H1 (cell line): ENCODE measurements around the gene PTCH2. TPM values are rescaled to one million over a fixed set of nuclear protein-coding genes. Genes with fewer than 3 reads are reported as not detected.
A peak's percentile ranks its signal among the peaks of the same experiment; 100 is the strongest.

Experiments
- CTCF ChIA-PET: fragments of 300-600 bp; sonication (Branson Sonifier 250); formaldehyde crosslinking; loops from one replicate; lab custom pipeline; 2021; ENCODE audit not compliant: partially characterized antibody; lab: Charles Lee
- POLR2A ChIA-PET: fragments of 300-600 bp; sonication (Branson Sonifier 250); formaldehyde crosslinking; loops from one replicate; lab custom pipeline; 2021; ENCODE audit warnings: inconsistent platforms; ENCODE audit not compliant: partially characterized antibody; lab: Charles Lee
- DNase-seq, 2 experiments: peaks; one replicate each; pipeline versions ENCODE4 v3.0.0 to v3.0.0-alpha.2; 2010 to 2022; ENCODE audit warnings: low spot score in 2 of 2, low read depth in 1 of 2, mixed read lengths in 1 of 2
- FAIRE-seq: peaks from 2 replicates; lab custom pipeline; 2011; peaks lifted over from hg19 to GRCh38; lab: Jason Lieb, UNC
- H2AFZ ChIP-seq: 2 replicates; pipeline ENCODE4 v1.8.1; 2012; ENCODE audit warnings: low read length, inconsistent platforms
- H2AK5ac ChIP-seq: 2 replicates; pipeline ENCODE4 v1.6.1; 2013; ENCODE audit warnings: low read depth, low read length
- H2BK120ac ChIP-seq: replicated peaks from 2 replicates; pipeline ENCODE3; 2013; ENCODE audit warnings: low read depth, low read length, inconsistent platforms
- H2BK12ac ChIP-seq: 2 replicates; pipeline ENCODE4 v1.6.1; 2013; ENCODE audit warnings: low read depth, low read length
- H2BK15ac ChIP-seq: 2 replicates; pipeline ENCODE4 v1.6.1; 2013; ENCODE audit warnings: low read length
- H2BK20ac ChIP-seq: 2 replicates; pipeline ENCODE4 v1.6.1; 2013; ENCODE audit warnings: low read length
- H2BK5ac ChIP-seq: 2 replicates; pipeline ENCODE4 v1.6.1; 2013; ENCODE audit warnings: low read depth, low read length
- H3K14ac ChIP-seq: 2 replicates; pipeline ENCODE4 v1.6.1; 2013; ENCODE audit warnings: inconsistent platforms; ENCODE audit not compliant: insufficient read length
- H3K18ac ChIP-seq: 2 replicates; pipeline ENCODE4 v1.6.1; 2013; ENCODE audit warnings: low read length; ENCODE audit errors: extremely low read depth
- H3K23ac ChIP-seq: 2 replicates; pipeline ENCODE4 v1.6.1; 2013; ENCODE audit warnings: inconsistent platforms; ENCODE audit not compliant: insufficient read length
- H3K23me2 ChIP-seq: 2 replicates; pipeline ENCODE4 v1.6.1; 2013; ENCODE audit warnings: low read depth, low read length
- H3K27ac ChIP-seq: 2 replicates; pipeline ENCODE4 v1.6.1; 2011; ENCODE audit warnings: low read depth, low read length, inconsistent platforms
- H3K27me3 ChIP-seq, 4 experiments: replicated peaks in 1 of 4; 1 replicate in 1 of 4; 2 replicates in 3 of 4; pipeline versions ENCODE4 v1.6.1 to v1.8.1; 2011 to 2013; ENCODE audit warnings: low read length in 3 of 4, mild to moderate bottlenecking in 3 of 4, inconsistent platforms in 2 of 4, mixed read lengths in 2 of 4, moderate library complexity in 1 of 4; ENCODE audit not compliant: control insufficient read depth in 3 of 4, insufficient read depth in 3 of 4; ENCODE audit errors: extremely low read depth in 1 of 4
- H3K36me3 ChIP-seq, 4 experiments: 2 replicates each; pipeline versions ENCODE4 v1.6.1 to v1.8.1; 2011 to 2013; ENCODE audit warnings: mild to moderate bottlenecking in 4 of 4, low read length in 3 of 4, moderate library complexity in 2 of 4, control low read depth in 1 of 4, inconsistent platforms in 1 of 4; ENCODE audit not compliant: insufficient read depth in 4 of 4, control insufficient read depth in 2 of 4
- H3K4ac ChIP-seq: replicated peaks from 2 replicates; pipeline ENCODE3; 2013; ENCODE audit warnings: low read length, low read depth, mixed read lengths, inconsistent platforms; ENCODE audit not compliant: insufficient read length
- H3K4me1 ChIP-seq, 4 experiments: replicated peaks in 1 of 4; 1 replicate in 1 of 4; 2 replicates in 3 of 4; pipeline versions ENCODE4 v1.6.1 to v1.8.1; 2011 to 2013; ENCODE audit warnings: low read length in 3 of 4, inconsistent platforms in 2 of 4, mixed read lengths in 1 of 4; ENCODE audit not compliant: insufficient read depth in 4 of 4, control insufficient read depth in 3 of 4
- H3K4me2 ChIP-seq, 2 experiments: 2 replicates each; pipeline versions ENCODE4 v1.6.1 to v1.8.1; 2011 to 2013; ENCODE audit warnings: low read depth in 2 of 2, low read length in 2 of 2, control low read depth in 1 of 2, inconsistent platforms in 1 of 2, mild to moderate bottlenecking in 1 of 2; ENCODE audit not compliant: insufficient read depth in 1 of 2
- H3K4me3 ChIP-seq, 4 experiments: fragments of 200-600, 300-600 bp in 1 of 4; sonication (generic), shearing (Covaris generic), sonication (Bioruptor Twin) in 1 of 4; 2 replicates each; pipeline versions ENCODE4 v1.5.1 to v1.8.1; 2011 to 2016; ENCODE audit warnings: low read length in 4 of 4, low read depth in 3 of 4, control low read depth in 2 of 4, inconsistent platforms in 2 of 4, mild to moderate bottlenecking in 2 of 4, mixed read lengths in 1 of 4, moderate library complexity in 1 of 4; ENCODE audit not compliant: insufficient read depth in 2 of 4; ENCODE audit errors: extremely low read depth in 1 of 4
- H3K56ac ChIP-seq: replicated peaks from 2 replicates; pipeline ENCODE3; 2013; ENCODE audit warnings: low read depth, mild to moderate bottlenecking, mixed read lengths, low read length, inconsistent platforms; ENCODE audit not compliant: insufficient read length
- H3K79me1 ChIP-seq: 2 replicates; pipeline ENCODE4 v1.6.1; 2013; ENCODE audit warnings: low read depth, low read length, control low read depth
- H3K79me2 ChIP-seq, 2 experiments: 2 replicates each; pipeline versions ENCODE4 v1.6.1 to v1.8.1; 2012 to 2013; ENCODE audit warnings: low read length in 2 of 2, mild to moderate bottlenecking in 2 of 2, inconsistent platforms in 1 of 2; ENCODE audit not compliant: insufficient read depth in 2 of 2, control insufficient read depth in 1 of 2
- H3K9ac ChIP-seq, 4 experiments: replicated peaks in 1 of 4; 1 replicate in 1 of 4; 2 replicates in 3 of 4; pipeline versions ENCODE4 v1.6.1 to v1.8.1; 2011 to 2013; ENCODE audit warnings: low read depth in 3 of 4, low read length in 3 of 4, control low read depth in 2 of 4, mild to moderate bottlenecking in 2 of 4, moderate library complexity in 2 of 4, inconsistent platforms in 1 of 4; ENCODE audit errors: extremely low read depth in 1 of 4
- H3K9me3 ChIP-seq, 2 experiments: 2 replicates each; pipeline versions ENCODE4 v1.6.1 to v1.8.1; 2012 to 2013; ENCODE audit warnings: mild to moderate bottlenecking in 2 of 2, moderate library complexity in 2 of 2, control low read depth in 1 of 2, inconsistent platforms in 1 of 2, low read depth in 1 of 2, low read length in 1 of 2, mixed read lengths in 1 of 2; ENCODE audit not compliant: insufficient read depth in 2 of 2
- H4K20me1 ChIP-seq, 2 experiments: replicated peaks in 1 of 2; 2 replicates each; pipeline versions ENCODE3 to v1.8.1; 2011 to 2013; ENCODE audit warnings: inconsistent platforms in 2 of 2, low read length in 2 of 2, mild to moderate bottlenecking in 1 of 2; ENCODE audit not compliant: insufficient read depth in 2 of 2, control insufficient read depth in 1 of 2
- H4K5ac ChIP-seq: 2 replicates; pipeline ENCODE4 v1.6.1; 2013; ENCODE audit warnings: low read length, low read depth, mixed read lengths, inconsistent platforms; ENCODE audit not compliant: insufficient read length
- H4K8ac ChIP-seq: 2 replicates; pipeline ENCODE4 v1.8.0; 2013; ENCODE audit warnings: mild to moderate bottlenecking, moderate library complexity, low read length, inconsistent platforms; ENCODE audit not compliant: insufficient read depth; ENCODE audit errors: extremely low read depth
- H4K91ac ChIP-seq: replicated peaks from 2 replicates; pipeline ENCODE3; 2013; ENCODE audit warnings: low read length, mixed read lengths, inconsistent platforms; ENCODE audit not compliant: insufficient read length
- E2F6 ChIP-seq: IDR thresholded peaks from 2 replicates; pipeline ENCODE4 v1.6.1; 2012; ENCODE audit warnings: inconsistent platforms
- EGR1 ChIP-seq: IDR thresholded peaks from 2 replicates; pipeline ENCODE4 v1.6.1; 2011; ENCODE audit warnings: low read depth, low read length, borderline replicate concordance
- GTF2F1 ChIP-seq: IDR thresholded peaks from 2 replicates; pipeline ENCODE4 v1.6.1; 2012; ENCODE audit warnings: low read depth, low read length, improper control_type of control experiment, borderline replicate concordance
- POLR2AphosphoS5 ChIP-seq: IDR thresholded peaks from 2 replicates; pipeline ENCODE4 v1.6.1; 2011; ENCODE audit warnings: low read depth, low read length
- POU5F1 ChIP-seq: IDR thresholded peaks from 2 replicates; pipeline ENCODE4 v1.6.1; 2011; ENCODE audit warnings: low read depth, mild to moderate bottlenecking, low read length, moderate library complexity
- SP2 ChIP-seq: IDR thresholded peaks from 2 replicates; pipeline ENCODE4 v1.6.1; 2012; ENCODE audit warnings: mild to moderate bottlenecking, low read length, inconsistent platforms
- TAF7 ChIP-seq: optimal IDR thresholded peaks from 2 replicates; pipeline ENCODE3; 2011; ENCODE audit warnings: low read depth, mild to moderate bottlenecking, inconsistent platforms, low read length, moderate library complexity, borderline replicate concordance
- USF2 ChIP-seq: IDR thresholded peaks from 2 replicates; pipeline ENCODE4 v1.6.1; 2011; ENCODE audit warnings: low read length, improper control_type of control experiment
- ZNF274 ChIP-seq: IDR thresholded peaks from 2 replicates; pipeline ENCODE4 v1.7.0; 2012; ENCODE audit warnings: low read length, borderline replicate concordance; ENCODE audit errors: extremely low read depth
- WGBS, 2 experiments: shearing (Covaris generic) in 1 of 2; methylation state at CpG; one replicate each; pipeline versions ENCODE4 v1.1.6 to v1.1.7; 2013 to 2015; ENCODE audit warnings: low lambda C conversion rate in 2 of 2, mixed read lengths in 2 of 2, inconsistent platforms in 1 of 2, low coverage in 1 of 2, missing lambda C conversion rate in 1 of 2; ENCODE audit not compliant: insufficient replicate concordance in 2 of 2, insufficient coverage in 1 of 2, insufficient read length in 1 of 2; ENCODE audit errors: extremely low coverage in 1 of 2, missing lambda C conversion rate in 1 of 2; 5-methylcytosine and 5-hydroxymethylcytosine counted together
- polyA plus RNA-seq, 7 experiments: library from polyadenylated mRNA; depleted of rRNA in 3 of 7; stranded (reverse) in 5 of 7; unstranded in 2 of 7; fragments of >200 nt in 5 of 7; fragments of 200-250 nt in 2 of 7; gene quantifications; 1 replicate in 5 of 7; 2 replicates in 1 of 7; 4 replicates in 1 of 7; pipeline versions ENCODE4 v1.2.1 to v1.2.3, GENCODE V29; 2011 to 2013; ENCODE audit warnings: missing spikeins in 2 of 7, mixed read lengths in 2 of 7
- total RNA-seq: library from RNA; stranded (reverse); fragmentation: NEBNext Ultra II Directional; extraction: Animal tissue kit (Norgen Biotek cat#: 25700); gene quantifications from 2 replicates; pipeline ENCODE4 v1.2.1, GENCODE V29; 2021

The PTCH2 gene
- total and polyA plus RNA-seq, 2 of the 8 experiments (the other 6 are each of a cell fraction or from before 2014, with no cell fraction given): 0.35 to 1.2 TPM

GRCh38 chr1:44788120-44788860, 54.8 kb downstream of the PTCH2 start, which contains the start of gene BEST4:
Gene BEST4 (minus strand): TSS chr1:44788170. CDS start chr1:44787705, 465 bp downstream.
- H4K91ac ChIP-seq: no peak within 1 kb of the TSS
- no peaks in the 10 kb centered on the region for H3K36me3 ChIP-seq
- H4K5ac ChIP-seq: no peak within 1 kb of the TSS
- 93% methylated on average over 9 of the region's 9 CpGs; no CpG with 5 or more reads in 1 of the 2 experiments for WGBS, 2 experiments
- no peak within 1 kb of the TSS for H3K4me3 ChIP-seq
- ChIA-PET CTCF (interaction anchor here (1.0 to 10.4 kb wide), 11 partner anchors 9 to 512 kb away, joined by 3 to 67 read pairs (median 11); partner anchors contain the start of genes BTBD19, DYNLT4, PLK3 and RNU5D-1), POLR2A (interaction anchor here (0.6 to 23.6 kb wide), 11 partner anchors 8 to 733 kb away, joined by 3 to 428 read pairs (median 5); partner anchors contain the start of genes BTBD19, DYNLT4, PLK3 and RNU5D-1)
- no peak within 1 kb of the TSS for H3K9ac ChIP-seq
- H3K18ac ChIP-seq: no peak within 1 kb of the TSS
- H3K27ac ChIP-seq: no peak within 1 kb of the TSS
- no peaks in the 10 kb centered on the region for H4K20me1 ChIP-seq
- 0 out of 2 replicates have a peak, but pooled peaks cover 2% of the 10 kb centered on the region for H3K79me1 ChIP-seq
- peaks cover 0 to 7% (median 2%) of the 10 kb centered on the region in 4 experiments; a peak in 3 of 7 replicates for H3K27me3 ChIP-seq
- H3K23me2 ChIP-seq: peaks cover 6% of the 10 kb centered on the region; the same call in 1 of the 2 replicates
- DNase-seq (no peak), FAIRE-seq (no peak)
- no peak within 1 kb of the TSS for H3K56ac ChIP-seq
- no peak within 1 kb of the TSS for H2BK120ac ChIP-seq
- H3K4me1 ChIP-seq: peaks cover 4 to 22% (median 16%) of the 10 kb centered on the region in 4 experiments
- H3K14ac ChIP-seq: no peak within 1 kb of the TSS
- peak within 1 kb of the TSS; percentile 71 for H3K4ac ChIP-seq
- no peak within 1 kb of the TSS for H2AK5ac ChIP-seq
- H3K23ac ChIP-seq: no peak within 1 kb of the TSS
- peak within 1 kb of the TSS; percentile 99 for H2BK15ac ChIP-seq
- no peaks in the 10 kb centered on the region for H3K79me2 ChIP-seq
- H3K4me2 ChIP-seq: peak within 1 kb of the TSS in 1 of 2 experiments; percentile 64; a peak in 1 of 4 replicates
- H2BK12ac ChIP-seq: peak within 1 kb of the TSS; percentile 56; the same call in 1 of the 2 replicates
- no peak within 1 kb of the TSS; the same call in 1 of the 2 replicates for H4K8ac ChIP-seq
- H3K9me3 ChIP-seq: no peaks in the 10 kb centered on the region
- H2BK20ac ChIP-seq: no peak within 1 kb of the TSS
- H2AFZ ChIP-seq: no peak within 1 kb of the TSS
- no peak within 1 kb of the TSS; the same call in 1 of the 2 replicates for H2BK5ac ChIP-seq
- TF ChIP-seq GTF2F1 (no peak), USF2 (no peak), ZNF274 (no peak), POLR2AphosphoS5 (no peak), EGR1 (no peak), SP2 (no peak), POU5F1 (no peak), TAF7 (no peak), E2F6 (no peak)
